HFF-Myc (cell line): ENCODE data around the gene ZNF350.

ENCODE experiments used
- DNase-seq: peaks from one replicate; pipeline ENCODE4 v3.0.0-alpha.2; 2011; ENCODE audit warnings: low read depth; ENCODE audit errors: extremely low read depth
- H3K4me3 ChIP-seq: replicated peaks from 2 replicates; pipeline ENCODE4 v1.5.1; 2011; ENCODE audit warnings: low read depth, mild to moderate bottlenecking, control low read depth, low read length
- TF ChIP-seq, protein P1 (sequence below): IDR thresholded peaks from 2 replicates; pipeline ENCODE4 v1.5.1; 2012; ENCODE audit warnings: mild to moderate bottlenecking, low read depth, low read length, control low read depth; ENCODE audit errors: missing control alignments

The ZNF350 gene

GRCh38 chr19:51916167-51916566, 70.5 kb downstream of the ZNF350 start:
- TF ChIP-seq, protein P1, sequence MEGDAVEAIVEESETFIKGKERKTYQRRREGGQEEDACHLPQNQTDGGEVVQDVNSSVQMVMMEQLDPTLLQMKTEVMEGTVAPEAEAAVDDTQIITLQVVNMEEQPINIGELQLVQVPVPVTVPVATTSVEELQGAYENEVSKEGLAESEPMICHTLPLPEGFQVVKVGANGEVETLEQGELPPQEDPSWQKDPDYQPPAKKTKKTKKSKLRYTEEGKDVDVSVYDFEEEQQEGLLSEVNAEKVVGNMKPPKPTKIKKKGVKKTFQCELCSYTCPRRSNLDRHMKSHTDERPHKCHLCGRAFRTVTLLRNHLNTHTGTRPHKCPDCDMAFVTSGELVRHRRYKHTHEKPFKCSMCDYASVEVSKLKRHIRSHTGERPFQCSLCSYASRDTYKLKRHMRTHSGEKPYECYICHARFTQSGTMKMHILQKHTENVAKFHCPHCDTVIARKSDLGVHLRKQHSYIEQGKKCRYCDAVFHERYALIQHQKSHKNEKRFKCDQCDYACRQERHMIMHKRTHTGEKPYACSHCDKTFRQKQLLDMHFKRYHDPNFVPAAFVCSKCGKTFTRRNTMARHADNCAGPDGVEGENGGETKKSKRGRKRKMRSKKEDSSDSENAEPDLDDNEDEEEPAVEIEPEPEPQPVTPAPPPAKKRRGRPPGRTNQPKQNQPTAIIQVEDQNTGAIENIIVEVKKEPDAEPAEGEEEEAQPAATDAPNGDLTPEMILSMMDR: no peak
- DNase-seq: no peak
- no peak overlapping the region for H3K4me3 ChIP-seq

- no peak for DNase-seq
- TF ChIP-seq, protein P1: no peak
- H3K4me3 ChIP-seq: no peak overlapping the region
Observed at GRCh38 chr19:51915324-51915867, 71.2 kb downstream of the ZNF350 start.
